Stimulated activated CD8-positive, alpha-beta memory T cell treated with anti-CD3 and anti-CD28 coated beads, Interleukin-15, amount 100 ng/mL, for 4 hours (primary cell): ENCODE measurements around the gene P2RY6.

Experiments used
- DNase-seq, 2 donors: peaks; one replicate each; pipeline ENCODE4 v3.0.0-alpha.2; 2020; ENCODE audit warnings: low read depth in 2 of 2

Gene P2RY6

GRCh38 chr11:73333640-73334383, 61.7 kb downstream of the P2RY6 start:
- DNase-seq: no peak

GRCh38 chr11:73334384-73335203, 62.5 kb downstream of the P2RY6 start:
- DNase-seq: no peak

- DNase-seq: peak; percentile 41 to 55
These were observed 63.2 kb downstream of the P2RY6 start for GRCh38 chr11:73335204-73335923.

GRCh38 chr11:73337846-73338245, 65.7 kb downstream of the P2RY6 start:
- no peak for DNase-seq

GRCh38 chr11:73338279-73338678, 66.1 kb downstream of the P2RY6 start:
- DNase-seq: no peak

GRCh38 chr11:73340164-73340563, 68.0 kb downstream of the P2RY6 start:
- DNase-seq: no peak

GRCh38 chr11:73342633-73343032, 70.5 kb downstream of the P2RY6 start:
- no peak for DNase-seq

- DNase-seq: no peak
These were observed 71.1 kb downstream of the P2RY6 start for GRCh38 chr11:73343076-73343873.

GRCh38 chr11:73344191-73344607, 72.1 kb downstream of the P2RY6 start:
- DNase-seq: no peak

- DNase-seq: no peak
These were observed 73.5 kb downstream of the P2RY6 start for GRCh38 chr11:73345481-73346160.

- DNase-seq: no peak
These were observed 74.2 kb downstream of the P2RY6 start for GRCh38 chr11:73346186-73346935.

- no peak for DNase-seq
These were observed 74.9 kb downstream of the P2RY6 start for GRCh38 chr11:73347067-73347466.
